GM18498 (cell line): ENCODE data around the gene UIMC1.

ENCODE experiments used
- ATAC-seq: cut with Tn5 transposase; IDR thresholded peaks from one replicate; pipeline ENCODE4 v1.9.1; 2021; ENCODE audit warnings: mild to moderate bottlenecking, moderate library complexity; ENCODE audit not compliant: unreplicated experiment

Gene UIMC1

GRCh38 chr5:176887252-176887849, 119.2 kb downstream of the UIMC1 start:
- no peak for ATAC-seq

DNA sequence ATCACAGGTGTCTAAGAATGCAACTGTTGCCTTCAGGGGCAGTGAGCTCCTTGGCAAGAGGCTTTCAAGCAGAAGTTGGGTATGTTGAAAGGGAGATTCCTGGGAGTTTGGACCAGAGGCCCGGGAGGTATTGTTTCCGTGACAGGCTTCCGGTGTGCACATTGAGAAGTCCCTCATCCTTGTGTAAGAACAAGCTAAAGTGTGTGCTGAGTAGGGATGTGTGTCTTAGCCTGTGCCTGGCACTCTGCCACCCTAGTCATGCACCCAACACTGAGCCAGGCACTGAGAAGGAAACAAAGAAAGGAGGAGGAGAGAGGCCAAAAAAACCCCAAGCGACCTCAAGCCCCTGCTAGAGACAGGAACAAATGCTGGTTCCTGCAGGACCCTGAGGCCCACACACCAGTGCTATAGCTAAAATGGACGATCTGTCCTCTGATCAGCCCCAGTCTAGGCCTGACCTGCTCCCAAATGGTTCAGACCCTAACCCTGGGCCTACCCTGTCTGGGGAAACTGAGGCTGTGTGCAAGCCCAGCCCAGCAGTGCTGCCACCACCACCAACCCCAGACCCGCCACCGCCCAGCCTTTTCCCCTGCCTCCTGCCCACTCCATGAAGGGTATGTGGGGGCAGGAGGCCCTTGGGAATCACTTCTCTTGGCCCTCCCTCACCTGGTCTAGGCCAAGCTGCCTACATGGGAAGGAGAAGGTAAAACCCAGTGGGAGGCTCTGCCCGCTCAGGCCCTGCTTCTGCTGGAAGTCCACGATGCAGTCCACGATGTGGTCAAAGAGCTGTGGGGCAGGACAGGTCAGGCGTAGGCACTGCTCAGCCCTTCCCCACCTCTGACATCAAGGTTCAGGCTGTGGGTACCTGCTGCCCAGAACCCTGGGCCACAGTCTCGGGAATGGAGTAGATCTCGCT, 120.0 kb downstream of the UIMC1 start:
- ATAC-seq = no peak

- no peak for ATAC-seq
Observed at GRCh38 chr5:176884571-176884890, 122.0 kb downstream of the UIMC1 start.

GRCh38 chr5:176883700-176884570, 122.6 kb downstream of the UIMC1 start:
- no peak for ATAC-seq

DNA sequence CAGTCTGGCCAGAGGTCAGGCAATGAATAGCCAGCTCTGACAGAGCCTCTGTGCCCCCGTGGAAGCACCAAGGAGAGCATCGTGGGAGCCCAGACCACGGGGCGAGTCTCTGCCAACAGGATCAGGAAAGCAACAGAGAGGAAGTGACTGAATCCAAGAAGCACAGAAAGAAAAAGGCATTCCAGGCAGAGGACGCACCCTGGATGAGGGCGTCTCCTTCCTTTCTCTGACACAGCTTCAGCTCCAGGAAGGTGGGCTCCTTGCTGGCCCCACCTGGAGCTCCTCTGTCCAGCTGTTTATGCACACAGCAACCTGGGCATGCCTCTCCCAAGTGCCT, 124.0 kb downstream of the UIMC1 start:
- no peak for ATAC-seq

DNA sequence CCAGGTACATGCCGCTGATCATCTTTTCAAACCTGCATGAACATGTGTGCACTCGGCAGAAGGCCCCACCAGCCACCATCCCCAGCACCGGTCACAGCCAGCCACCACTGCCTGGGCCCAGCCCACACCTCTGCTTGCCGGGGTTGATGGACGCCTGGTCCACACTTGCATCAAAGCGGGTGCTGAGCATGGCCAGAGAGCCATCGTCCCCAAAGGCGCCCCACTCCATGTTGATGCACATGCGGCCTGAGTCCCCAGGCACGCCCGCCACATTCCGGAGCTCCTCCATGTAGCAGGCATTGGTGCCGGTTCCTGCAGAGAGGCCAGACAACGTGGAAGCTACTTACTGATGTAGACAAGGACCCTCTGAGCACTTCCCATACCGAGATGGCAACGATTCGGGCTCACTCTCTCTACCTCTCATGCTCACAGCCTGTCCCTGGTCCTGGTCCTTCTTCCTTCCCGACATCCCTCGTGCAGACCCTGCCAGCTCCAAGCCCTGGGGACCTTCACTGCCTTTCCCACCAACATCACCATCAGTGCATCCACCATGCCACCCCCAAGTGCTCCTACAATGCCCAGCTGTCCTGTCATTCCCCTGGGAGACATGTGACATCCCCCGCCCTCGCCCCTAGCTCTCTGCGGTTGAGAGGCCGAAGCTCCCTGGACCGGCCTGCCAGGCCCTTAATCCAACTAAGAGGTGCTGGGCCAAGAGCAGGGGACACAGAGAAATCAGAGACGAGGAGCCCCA, 124.6 kb downstream of the UIMC1 start:
- ATAC-seq = no peak

DNA sequence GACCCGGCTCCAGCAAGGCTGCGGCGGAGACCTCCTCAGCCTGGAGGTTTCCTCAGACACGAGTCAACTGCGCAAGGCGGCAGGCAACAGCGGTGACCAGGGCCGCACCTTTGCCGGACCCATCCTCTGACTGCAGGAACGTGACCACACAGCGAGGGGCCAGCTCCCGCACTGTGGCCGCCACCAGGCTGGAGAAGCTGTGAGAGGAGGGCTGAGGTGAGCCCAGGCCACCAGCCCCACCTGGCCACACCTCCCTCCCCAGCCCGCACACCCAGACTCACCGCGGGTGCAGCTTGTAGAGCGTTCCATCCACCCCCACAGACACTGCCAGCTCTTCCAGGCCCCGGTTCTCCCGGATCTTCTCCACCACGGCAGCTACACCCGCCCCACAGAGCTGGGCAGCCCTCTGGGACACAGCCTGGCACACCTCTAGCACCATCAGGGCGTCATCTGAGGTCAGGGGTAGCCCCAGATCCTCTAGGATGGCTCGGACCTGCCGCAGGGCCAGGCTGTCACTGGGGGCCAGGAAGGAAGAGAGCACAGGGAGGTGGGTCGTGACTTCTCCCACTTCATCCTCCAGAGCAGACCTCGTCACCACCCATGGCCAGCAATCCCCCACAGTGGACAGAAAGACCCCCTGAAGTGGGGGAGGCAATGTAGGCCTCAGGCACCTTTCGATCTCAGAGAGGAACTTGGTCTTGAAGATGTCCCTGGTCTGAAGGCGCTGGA, 125.4 kb downstream of the UIMC1 start:
- no peak for ATAC-seq

DNA sequence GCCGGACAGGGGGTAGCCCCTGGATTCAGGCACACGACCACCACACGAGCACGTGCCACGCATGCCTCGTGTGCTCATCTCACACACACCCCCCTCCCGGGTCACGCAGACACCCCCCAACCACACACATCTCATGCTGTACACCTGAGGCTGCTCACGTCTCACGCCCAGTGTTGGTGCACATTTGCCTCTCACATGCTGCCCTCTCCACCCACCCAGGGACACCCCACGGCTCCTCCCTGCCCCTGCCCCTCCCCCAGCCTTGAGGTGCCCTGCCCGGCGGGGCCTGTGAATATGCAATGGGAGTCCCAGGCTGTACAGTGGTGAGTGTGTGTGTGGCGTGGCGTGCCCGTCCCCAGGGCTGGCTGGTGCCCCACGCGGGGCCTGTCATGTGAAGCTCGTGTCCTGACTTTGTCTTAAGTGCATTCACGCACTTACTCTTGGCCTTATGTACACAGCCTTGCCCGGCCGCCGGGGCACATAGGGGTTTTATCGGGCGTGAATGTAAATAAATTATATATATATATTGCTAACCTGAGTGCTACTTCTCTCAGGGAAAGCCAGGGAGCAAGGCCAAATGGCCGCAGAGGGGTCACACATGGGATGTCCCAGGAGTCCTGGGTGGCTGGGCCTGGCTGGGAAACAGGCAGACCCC, 126.1 kb downstream of the UIMC1 start:
- no peak for ATAC-seq

GRCh38 chr5:176879663-176880361, 126.8 kb downstream of the UIMC1 start:
- ATAC-seq = no peak

GRCh38 chr5:176878906-176879662, 127.5 kb downstream of the UIMC1 start:
- ATAC-seq = no peak

DNA sequence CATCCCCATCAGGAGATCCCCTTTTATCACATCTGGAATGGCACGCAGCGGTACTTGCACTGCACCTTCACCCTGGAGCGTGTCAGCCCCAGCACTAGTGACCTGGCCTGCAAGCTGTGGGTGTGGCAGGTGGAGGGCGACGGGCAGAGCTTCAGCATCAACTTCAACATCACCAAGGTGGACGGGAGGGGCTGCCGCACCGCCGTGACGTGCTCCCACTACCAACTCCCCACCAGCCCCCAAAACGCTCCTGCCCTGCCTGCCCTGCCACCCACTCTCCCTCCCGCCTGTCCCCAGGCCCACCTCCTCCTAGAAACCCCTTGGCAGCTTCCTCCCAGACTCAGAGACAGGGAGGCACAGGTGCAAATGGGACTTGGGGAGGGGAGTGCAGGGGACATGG, 128.1 kb downstream of the UIMC1 start:
- no peak for ATAC-seq

DNA sequence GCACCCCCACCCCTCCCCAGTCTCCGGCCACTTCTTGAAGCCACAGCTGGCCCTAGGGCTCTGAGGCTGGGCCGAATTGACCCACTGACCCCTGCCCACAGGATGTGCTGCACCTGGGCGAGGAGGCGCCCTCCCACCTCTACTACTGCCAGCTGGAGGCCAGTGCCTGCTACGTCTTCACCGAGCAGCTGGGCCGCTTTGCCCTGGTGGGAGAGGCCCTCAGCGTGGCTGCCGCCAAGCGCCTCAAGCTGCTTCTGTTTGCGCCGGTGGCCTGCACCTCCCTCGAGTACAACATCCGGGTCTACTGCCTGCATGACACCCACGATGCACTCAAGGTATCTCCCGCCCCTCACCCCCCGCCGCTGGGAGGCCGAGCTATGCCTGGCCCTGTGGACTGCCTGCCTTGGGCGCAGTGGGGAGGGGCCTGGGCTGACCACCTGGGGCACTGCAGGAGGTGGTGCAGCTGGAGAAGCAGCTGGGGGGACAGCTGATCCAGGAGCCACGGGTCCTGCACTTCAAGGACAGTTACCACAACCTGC, 128.7 kb downstream of the UIMC1 start:
- no peak for ATAC-seq

- ATAC-seq = no peak
Observed at GRCh38 chr5:176876506-176877431, 129.8 kb downstream of the UIMC1 start.

- no peak for ATAC-seq
Observed at GRCh38 chr5:176875783-176876505, 130.6 kb downstream of the UIMC1 start.

GRCh38 chr5:176875014-176875550, 131.5 kb downstream of the UIMC1 start:
- ATAC-seq = no peak

DNA sequence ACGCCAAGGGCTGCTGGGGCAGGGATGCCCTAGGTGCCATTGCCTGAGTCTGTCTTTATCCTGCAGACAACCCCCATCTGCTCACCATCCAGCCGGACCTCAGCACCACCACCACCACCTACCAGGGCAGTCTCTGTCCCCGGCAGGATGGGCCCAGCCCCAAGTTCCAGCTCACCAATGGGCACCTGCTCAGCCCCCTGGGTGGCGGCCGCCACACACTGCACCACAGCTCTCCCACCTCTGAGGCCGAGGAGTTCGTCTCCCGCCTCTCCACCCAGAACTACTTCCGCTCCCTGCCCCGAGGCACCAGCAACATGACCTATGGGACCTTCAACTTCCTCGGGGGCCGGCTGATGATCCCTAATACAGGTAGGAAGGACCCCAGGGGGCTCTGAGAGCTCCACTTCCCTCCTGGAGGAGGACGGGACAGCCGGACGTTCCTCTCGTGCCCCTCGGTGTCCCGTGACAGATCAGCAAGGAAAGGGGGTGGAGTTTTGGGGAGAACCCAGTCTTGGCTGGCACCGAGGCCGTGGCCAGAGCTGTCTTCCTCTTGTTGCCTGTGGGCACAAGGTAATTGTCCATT, 132.3 kb downstream of the UIMC1 start:
- no peak for ATAC-seq
